CD14-positive monocyte (primary cell): ENCODE results near the gene STARD13. TPM values are rescaled to one million over a fixed set of nuclear protein-coding genes. Genes with fewer than 3 reads are reported as not detected.

Experiments
- DNase-seq, 3 donors: peaks; one replicate each; pipeline ENCODE4 v3.0.0-alpha.2; 2011 to 2022
- H2AFZ ChIP-seq: 2 replicates; pipeline ENCODE4 v1.6.0; 2012; ENCODE audit warnings: mild to moderate bottlenecking, low read depth, low read length, inconsistent platforms; ENCODE audit not compliant: insufficient read depth, poor library complexity, severe bottlenecking
- H3K27ac ChIP-seq, 2 donors: 1 replicate in 1 of 2; 2 replicates in 1 of 2; pipeline ENCODE4 v1.5.1; 2012 to 2013; ENCODE audit warnings: low read length in 2 of 2, control low read depth in 1 of 2, inconsistent platforms in 1 of 2, low read depth in 1 of 2, mild to moderate bottlenecking in 1 of 2
- H3K27me3 ChIP-seq, 2 donors: one replicate each; pipeline versions ENCODE4 v1.6.0 to v1.6.1; 2011 to 2013; ENCODE audit warnings: low read length in 2 of 2; ENCODE audit not compliant: control insufficient read depth in 2 of 2, insufficient read depth in 2 of 2
- H3K36me3 ChIP-seq, 2 donors: replicated peaks in 1 of 2; 1 replicate in 1 of 2; 2 replicates in 1 of 2; pipeline versions ENCODE4 v1.5.1 to v1.6.1; 2012 to 2013; ENCODE audit warnings: low read length in 2 of 2, control low read depth in 1 of 2, inconsistent platforms in 1 of 2, mild to moderate bottlenecking in 1 of 2; ENCODE audit not compliant: insufficient read depth in 2 of 2, control insufficient read depth in 1 of 2
- H3K4me1 ChIP-seq, 2 donors: 1 replicate in 1 of 2; 2 replicates in 1 of 2; pipeline versions ENCODE4 v1.5.1 to v1.6.1; 2012 to 2013; ENCODE audit warnings: low read length in 2 of 2, control low read depth in 1 of 2, inconsistent platforms in 1 of 2, mild to moderate bottlenecking in 1 of 2, moderate library complexity in 1 of 2; ENCODE audit not compliant: insufficient read depth in 2 of 2, control insufficient read depth in 1 of 2
- H3K4me2 ChIP-seq: replicated peaks from 2 replicates; pipeline ENCODE3; 2012; ENCODE audit warnings: low read length, moderate library complexity, mild to moderate bottlenecking; ENCODE audit not compliant: poor library complexity, severe bottlenecking; ENCODE audit errors: extremely low read depth
- H3K4me3 ChIP-seq, 3 experiments: fragments of 200-600 bp in 1 of 3; sonication (generic) in 1 of 3; replicated peaks in 1 of 3; 1 replicate in 2 of 3; 2 replicates in 1 of 3; pipeline ENCODE4 v1.5.1; 2011 to 2013; ENCODE audit warnings: low read length in 3 of 3, mild to moderate bottlenecking in 3 of 3, control low read depth in 2 of 3, low read depth in 2 of 3, inconsistent platforms in 1 of 3, moderate library complexity in 1 of 3
- H3K79me2 ChIP-seq: 2 replicates; pipeline ENCODE4 v1.6.0; 2012; ENCODE audit warnings: mild to moderate bottlenecking, control low read depth, inconsistent platforms, low read length, moderate library complexity; ENCODE audit not compliant: insufficient read depth
- H3K9ac ChIP-seq: 2 replicates; pipeline ENCODE4 v1.6.0; 2017; ENCODE audit warnings: low read length, mild to moderate bottlenecking; ENCODE audit not compliant: insufficient read depth, poor library complexity, severe bottlenecking
- H3K9me3 ChIP-seq, 2 donors: replicated peaks in 1 of 2; 1 replicate in 1 of 2; 2 replicates in 1 of 2; pipeline versions ENCODE4 v1.5.1 to v1.6.1; 2012 to 2013; ENCODE audit warnings: low read length in 2 of 2, control low read depth in 1 of 2; ENCODE audit not compliant: control insufficient read depth in 1 of 2, insufficient read depth in 1 of 2
- H4K20me1 ChIP-seq: 2 replicates; pipeline ENCODE4 v1.6.0; 2012; ENCODE audit warnings: mild to moderate bottlenecking, low read length, control low read depth, moderate library complexity; ENCODE audit not compliant: insufficient read depth
- H3K27ac Mint-ChIP-seq, 7 donors: one replicate each; pipeline ENCODE4 v1.8.0; 2020; ENCODE audit warnings: mild to moderate bottlenecking in 7 of 7, mixed read lengths in 7 of 7, moderate library complexity in 6 of 7, inconsistent platforms in 2 of 7
- H3K27me3 Mint-ChIP-seq, 3 donors: one replicate each; pipeline ENCODE4 v1.8.0; 2021 to 2022; ENCODE audit warnings: low read depth in 3 of 3, mild to moderate bottlenecking in 3 of 3, mixed read lengths in 3 of 3, moderate library complexity in 3 of 3, inconsistent platforms in 1 of 3
- H3K36me3 Mint-ChIP-seq, 2 donors: one replicate each; pipeline ENCODE4 v1.8.0; 2020; ENCODE audit warnings: mixed read lengths in 2 of 2, inconsistent platforms in 1 of 2, mild to moderate bottlenecking in 1 of 2
- H3K4me1 Mint-ChIP-seq: one replicate; pipeline ENCODE4 v1.8.0; 2020; ENCODE audit warnings: mild to moderate bottlenecking, mixed read lengths
- H3K4me3 Mint-ChIP-seq, 2 donors: one replicate each; pipeline ENCODE4 v1.8.0; 2020; ENCODE audit warnings: mild to moderate bottlenecking in 2 of 2, mixed read lengths in 2 of 2, moderate library complexity in 1 of 2
- H3K9me3 Mint-ChIP-seq, 7 donors: one replicate each; pipeline ENCODE4 v1.8.0; 2020 to 2022; ENCODE audit warnings: mixed read lengths in 7 of 7, mild to moderate bottlenecking in 6 of 7, moderate library complexity in 6 of 7, inconsistent platforms in 2 of 7
- WGBS: methylation state at CpG from one replicate; pipeline ENCODE4 v1.1.5; 2013; ENCODE audit warnings: missing lambda C conversion rate; ENCODE audit not compliant: insufficient coverage; 5-methylcytosine and 5-hydroxymethylcytosine counted together
- intact Hi-C, 2 donors: fragments of 100-400 bp; cut with micrococcal nuclease; formaldehyde crosslinking; loops; one replicate each; pipeline versions ENCODE4 v1.15.0 to v1.15.1; 2023
- polyA plus RNA-seq, 3 donors: library from polyadenylated mRNA; depleted of rRNA in 1 of 3; unstranded in 2 of 3; stranded (reverse) in 1 of 3; fragments of 300-500 nt in 2 of 3; fragments of >200 nt in 1 of 3; fragmentation: Illumina TruSeq in 2 of 3; gene quantifications; 1 replicate in 2 of 3; 2 replicates in 1 of 3; pipeline ENCODE4 v1.2.3, GENCODE V29; 2012 to 2021
- TF ChIP-seq, protein P1 (sequence below): fragments of 200-600 bp; IDR thresholded peaks from one replicate; pipeline ENCODE4 v1.8.0; 2022; ENCODE audit warnings: antibody characterized with exemption, mild to moderate bottlenecking

Gene STARD13
- polyA plus RNA-seq, 3 donors: 0.37 to 0.69 (median 0.60) TPM

GRCh38 chr13:33330483-33330882, 44.9 kb upstream of the STARD13 start:
- Mint-ChIP-seq H3K4me1 (no peaks in the 10 kb centered on the region), H3K9me3 (peaks cover 0 to 1% (median 0%) of the 10 kb centered on the region in 7 donors), H3K4me3 (no peak overlapping the region), H3K27me3 (peaks cover 0 to 2% (median 0%) of the 10 kb centered on the region in 3 donors), H3K27ac (no peak overlapping the region), H3K36me3 (no peaks in the 10 kb centered on the region)
- no peak overlapping the region for H3K9ac ChIP-seq
- H3K79me2 ChIP-seq: no peaks in the 10 kb centered on the region
- H3K27me3 ChIP-seq: no peaks in the 10 kb centered on the region
- no peaks in the 10 kb centered on the region for H3K9me3 ChIP-seq
- H2AFZ ChIP-seq: no peak overlapping the region
- H3K36me3 ChIP-seq: no peaks in the 10 kb centered on the region
- H4K20me1 ChIP-seq: no peaks in the 10 kb centered on the region
- DNase-seq: no peak
- intact Hi-C loops: no loop called here
- no peak overlapping the region for H3K4me3 ChIP-seq
- no peak overlapping the region for H3K4me2 ChIP-seq
- no peaks in the 10 kb centered on the region for H3K4me1 ChIP-seq
- TF ChIP-seq, protein P1, sequence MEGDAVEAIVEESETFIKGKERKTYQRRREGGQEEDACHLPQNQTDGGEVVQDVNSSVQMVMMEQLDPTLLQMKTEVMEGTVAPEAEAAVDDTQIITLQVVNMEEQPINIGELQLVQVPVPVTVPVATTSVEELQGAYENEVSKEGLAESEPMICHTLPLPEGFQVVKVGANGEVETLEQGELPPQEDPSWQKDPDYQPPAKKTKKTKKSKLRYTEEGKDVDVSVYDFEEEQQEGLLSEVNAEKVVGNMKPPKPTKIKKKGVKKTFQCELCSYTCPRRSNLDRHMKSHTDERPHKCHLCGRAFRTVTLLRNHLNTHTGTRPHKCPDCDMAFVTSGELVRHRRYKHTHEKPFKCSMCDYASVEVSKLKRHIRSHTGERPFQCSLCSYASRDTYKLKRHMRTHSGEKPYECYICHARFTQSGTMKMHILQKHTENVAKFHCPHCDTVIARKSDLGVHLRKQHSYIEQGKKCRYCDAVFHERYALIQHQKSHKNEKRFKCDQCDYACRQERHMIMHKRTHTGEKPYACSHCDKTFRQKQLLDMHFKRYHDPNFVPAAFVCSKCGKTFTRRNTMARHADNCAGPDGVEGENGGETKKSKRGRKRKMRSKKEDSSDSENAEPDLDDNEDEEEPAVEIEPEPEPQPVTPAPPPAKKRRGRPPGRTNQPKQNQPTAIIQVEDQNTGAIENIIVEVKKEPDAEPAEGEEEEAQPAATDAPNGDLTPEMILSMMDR: no peak
- WGBS: 96% methylated on average over 3 of the region's 6 CpGs
- no peak overlapping the region for H3K27ac ChIP-seq

DNA sequence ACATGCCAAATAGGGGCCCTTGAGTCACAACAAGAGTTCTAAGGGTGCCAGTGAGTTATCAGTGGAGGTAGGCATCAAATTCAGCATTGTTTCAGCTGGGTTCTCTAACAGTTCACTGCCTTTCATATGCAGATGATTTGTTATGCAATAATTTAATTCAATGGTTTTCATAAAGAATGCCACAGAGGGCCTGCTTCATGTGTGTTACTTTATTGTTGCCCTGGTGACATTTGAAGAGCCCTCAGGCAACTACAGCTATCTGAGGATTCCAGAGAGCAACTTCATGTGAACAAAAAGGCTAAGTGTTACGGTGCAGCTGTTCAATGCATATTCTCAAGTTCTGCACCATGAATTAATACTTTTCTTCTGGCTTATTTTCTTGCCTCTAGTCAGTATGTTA, 43.1 kb upstream of the STARD13 start:
- no peak overlapping the region for H3K4me3 Mint-ChIP-seq
- H3K4me1 ChIP-seq: no peaks in the 10 kb centered on the region
- H3K4me1 Mint-ChIP-seq: no peaks in the 10 kb centered on the region
- TF ChIP-seq, protein P1: no peak
- no CpG with 5 or more reads among the region's 1 CpG for WGBS
- H3K4me3 ChIP-seq: no peak overlapping the region
- no peak overlapping the region for H3K4me2 ChIP-seq
- no peaks in the 10 kb centered on the region for H4K20me1 ChIP-seq
- no peak overlapping the region for H3K9ac ChIP-seq
- no peak for DNase-seq
- H3K27ac Mint-ChIP-seq: no peak overlapping the region
- H3K36me3 ChIP-seq: no peaks in the 10 kb centered on the region
- no peaks in the 10 kb centered on the region for H3K27me3 ChIP-seq
- peaks cover 0 to 2% (median 0%) of the 10 kb centered on the region in 7 donors for H3K9me3 Mint-ChIP-seq
- intact Hi-C loops: no loop called here
- H3K27ac ChIP-seq: no peak overlapping the region
- H3K9me3 ChIP-seq: no peaks in the 10 kb centered on the region
- no peak overlapping the region for H2AFZ ChIP-seq
- H3K27me3 Mint-ChIP-seq: peaks cover 0 to 2% (median 0%) of the 10 kb centered on the region in 3 donors
- no peaks in the 10 kb centered on the region for H3K36me3 Mint-ChIP-seq
- H3K79me2 ChIP-seq: no peaks in the 10 kb centered on the region
